Stimulated activated naive CD8-positive, alpha-beta T cell treated with anti-CD3 and anti-CD28 coated beads, Interleukin-15, Interleukin-2, amounts not matched to agents 100 ng/mL and 50 ng/mL, for 24 hours (primary cell): ENCODE measurements around the gene BBLN.

Experiments
- H3K27ac Mint-ChIP-seq: one replicate; pipeline ENCODE4 v1.8.0; 2021; ENCODE audit warnings: mild to moderate bottlenecking, mixed read lengths
- H3K27me3 Mint-ChIP-seq: one replicate; pipeline ENCODE4 v1.8.0; 2021; ENCODE audit warnings: mixed read lengths
- H3K36me3 Mint-ChIP-seq: one replicate; pipeline ENCODE4 v1.8.0; 2021; ENCODE audit warnings: low read depth, mixed read lengths
- H3K4me1 Mint-ChIP-seq: one replicate; pipeline ENCODE4 v1.8.0; 2021; ENCODE audit warnings: low read depth, mixed read lengths
- H3K4me3 Mint-ChIP-seq: one replicate; pipeline ENCODE4 v1.8.0; 2021; ENCODE audit warnings: mild to moderate bottlenecking, mixed read lengths
- H3K9me3 Mint-ChIP-seq: one replicate; pipeline ENCODE4 v1.8.0; 2021; ENCODE audit warnings: mixed read lengths

The BBLN gene

DNA sequence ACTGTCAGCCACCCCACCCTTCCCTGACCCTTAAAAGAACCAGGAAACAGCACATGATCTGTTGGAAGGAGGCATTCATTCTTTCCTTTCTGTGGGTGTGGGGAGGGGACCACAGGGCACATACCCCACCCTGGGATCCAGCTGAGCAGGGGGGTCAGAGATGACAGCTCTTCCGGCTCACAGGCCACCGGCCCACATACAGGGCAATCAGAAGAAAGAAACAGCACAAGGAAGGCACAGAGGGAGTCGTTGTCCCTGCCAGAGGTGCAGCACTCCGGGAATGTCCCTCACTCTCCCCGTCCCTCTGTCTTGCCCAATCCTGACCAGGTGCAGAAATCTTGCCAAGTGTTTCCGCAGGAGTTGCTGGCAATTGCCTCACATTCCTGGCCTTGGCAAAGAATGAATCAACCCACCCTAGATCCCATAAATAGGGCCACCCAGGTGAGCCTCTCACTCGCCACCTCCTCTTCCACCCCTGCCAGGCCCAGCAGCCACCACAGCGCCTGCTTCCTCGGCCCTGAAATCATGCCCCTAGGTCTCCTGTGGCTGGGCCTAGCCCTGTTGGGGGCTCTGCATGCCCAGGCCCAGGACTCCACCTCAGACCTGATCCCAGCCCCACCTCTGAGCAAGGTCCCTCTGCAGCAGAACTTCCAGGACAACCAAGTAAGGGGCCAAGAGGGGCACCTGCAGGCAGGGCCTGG is 10.9 kb upstream of the BBLN start, which contains the start of gene LCN2:
TSS of gene LCN2 (plus strand) at position 453 of the 701 bp plus-strand sequence. CDS start at position 526, 73 bp downstream.
- Mint-ChIP-seq H3K9me3 (no peaks in the 10 kb centered on the region), H3K27ac (no peak within 1 kb of the TSS), H3K36me3 (no peaks in the 10 kb centered on the region), H3K27me3 (no peaks in the 10 kb centered on the region), H3K4me3 (no peak within 1 kb of the TSS), H3K4me1 (no peaks in the 10 kb centered on the region)

DNA sequence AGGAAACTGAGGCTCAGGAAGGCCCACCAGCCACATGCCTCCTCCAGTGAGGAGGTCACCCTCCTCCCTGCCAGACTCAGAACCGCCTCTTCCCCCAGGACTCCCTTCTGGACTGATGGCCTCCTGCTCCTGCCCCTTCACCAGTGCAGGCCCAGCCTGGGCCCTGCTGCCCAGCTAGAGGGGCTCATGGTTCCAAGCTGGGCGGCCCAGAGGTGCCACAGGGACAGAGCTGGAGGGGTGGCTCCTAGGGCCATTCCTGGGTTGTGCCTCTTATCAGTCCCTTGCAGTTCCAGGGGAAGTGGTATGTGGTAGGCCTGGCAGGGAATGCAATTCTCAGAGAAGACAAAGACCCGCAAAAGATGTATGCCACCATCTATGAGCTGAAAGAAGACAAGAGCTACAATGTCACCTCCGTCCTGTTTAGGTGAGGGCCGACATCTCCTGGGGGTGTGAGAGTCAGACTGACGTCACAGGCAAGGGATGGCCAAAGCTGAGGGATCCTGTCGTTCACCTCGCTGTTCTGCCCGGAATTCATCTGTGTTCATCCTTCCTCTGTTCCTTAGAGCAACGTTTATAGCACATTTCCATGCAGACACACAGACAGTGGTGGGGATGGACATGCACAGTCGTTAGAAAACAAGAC is 10.0 kb upstream of the BBLN start:
- Mint-ChIP-seq H3K4me1 (no peaks in the 10 kb centered on the region), H3K36me3 (no peaks in the 10 kb centered on the region), H3K9me3 (no peaks in the 10 kb centered on the region), H3K27me3 (no peaks in the 10 kb centered on the region), H3K4me3 (no peak overlapping the region), H3K27ac (no peak overlapping the region)

DNA sequence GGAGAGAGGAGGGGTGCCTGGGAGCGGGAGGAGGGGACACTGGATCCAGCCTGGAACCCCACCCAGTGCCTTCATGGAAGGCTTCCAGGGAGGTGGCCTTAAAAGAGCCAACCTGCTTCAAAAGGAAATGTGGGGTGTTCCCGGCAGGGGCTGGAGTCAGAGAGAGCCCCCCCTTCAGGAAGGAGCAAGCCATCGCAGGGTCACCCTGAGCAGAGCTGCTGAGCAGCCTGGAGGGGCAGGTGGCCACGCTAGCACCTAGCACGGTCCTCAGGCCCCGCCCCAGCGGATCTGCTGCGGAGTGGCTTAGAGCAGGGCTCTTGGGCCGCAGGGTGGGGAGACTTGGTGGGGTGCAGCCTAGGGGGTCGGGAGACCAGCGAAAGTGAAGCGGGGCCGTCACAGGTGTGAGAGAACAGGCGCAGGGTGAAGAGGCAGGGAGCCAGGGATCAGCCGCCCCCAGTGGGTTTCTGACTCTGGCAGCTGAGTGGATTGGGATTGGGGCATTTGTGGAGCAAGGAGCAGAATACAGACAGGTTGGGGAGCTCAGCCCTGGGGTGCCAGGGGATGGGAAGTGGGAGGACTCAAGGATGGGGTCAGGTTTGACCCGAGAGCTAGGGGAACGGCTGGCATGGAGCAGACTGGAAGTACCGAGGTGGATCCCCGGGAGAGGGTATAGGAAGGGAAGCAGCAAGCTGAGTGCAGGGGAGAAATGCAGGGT is 9.3 kb upstream of the BBLN start:
- Mint-ChIP-seq H3K9me3 (no peaks in the 10 kb centered on the region), H3K27me3 (no peaks in the 10 kb centered on the region), H3K36me3 (no peaks in the 10 kb centered on the region), H3K4me1 (no peaks in the 10 kb centered on the region), H3K4me3 (no peak overlapping the region), H3K27ac (peak overlapping the region; percentile 24)

DNA sequence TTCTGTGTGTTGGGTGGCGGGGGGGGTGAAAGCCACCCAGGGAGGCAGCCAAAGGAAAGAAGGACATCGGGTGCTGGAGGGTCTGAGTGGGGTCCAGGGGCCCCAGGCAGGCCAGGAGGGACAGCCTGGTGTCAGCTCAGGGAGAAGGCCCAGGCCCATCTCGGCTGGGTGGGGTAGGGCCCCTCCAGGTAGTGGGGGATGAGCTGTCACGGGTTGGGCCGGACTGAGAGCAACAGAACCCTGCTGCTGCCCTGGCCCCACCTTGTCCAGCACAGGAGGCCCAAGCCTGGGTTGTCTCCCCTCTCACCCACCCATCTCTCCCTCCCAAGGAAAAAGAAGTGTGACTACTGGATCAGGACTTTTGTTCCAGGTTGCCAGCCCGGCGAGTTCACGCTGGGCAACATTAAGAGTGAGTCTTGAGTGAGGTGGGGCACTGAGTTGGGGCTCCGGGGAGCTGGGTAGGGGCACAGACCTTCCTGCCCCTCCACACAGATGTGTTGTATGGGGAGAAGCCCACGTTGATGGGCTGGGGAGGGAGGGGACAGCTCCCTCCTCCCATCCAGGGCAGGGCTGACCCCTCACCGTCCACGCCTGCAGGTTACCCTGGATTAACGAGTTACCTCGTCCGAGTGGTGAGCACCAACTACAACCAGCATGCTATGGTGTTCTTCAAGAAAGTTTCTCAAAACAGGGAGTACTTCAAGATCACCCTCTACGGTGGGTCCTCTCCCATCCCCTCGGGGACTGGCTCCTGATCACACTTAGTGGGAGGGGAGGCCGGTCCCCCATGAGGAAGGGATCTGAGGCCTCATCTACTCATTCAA is 8.5 kb upstream of the BBLN start:
- no peaks in the 10 kb centered on the region for H3K36me3 Mint-ChIP-seq
- H3K4me3 Mint-ChIP-seq: no peak overlapping the region
- H3K9me3 Mint-ChIP-seq: no peaks in the 10 kb centered on the region
- H3K27ac Mint-ChIP-seq: no peak overlapping the region
- no peaks in the 10 kb centered on the region for H3K27me3 Mint-ChIP-seq
- no peaks in the 10 kb centered on the region for H3K4me1 Mint-ChIP-seq

DNA sequence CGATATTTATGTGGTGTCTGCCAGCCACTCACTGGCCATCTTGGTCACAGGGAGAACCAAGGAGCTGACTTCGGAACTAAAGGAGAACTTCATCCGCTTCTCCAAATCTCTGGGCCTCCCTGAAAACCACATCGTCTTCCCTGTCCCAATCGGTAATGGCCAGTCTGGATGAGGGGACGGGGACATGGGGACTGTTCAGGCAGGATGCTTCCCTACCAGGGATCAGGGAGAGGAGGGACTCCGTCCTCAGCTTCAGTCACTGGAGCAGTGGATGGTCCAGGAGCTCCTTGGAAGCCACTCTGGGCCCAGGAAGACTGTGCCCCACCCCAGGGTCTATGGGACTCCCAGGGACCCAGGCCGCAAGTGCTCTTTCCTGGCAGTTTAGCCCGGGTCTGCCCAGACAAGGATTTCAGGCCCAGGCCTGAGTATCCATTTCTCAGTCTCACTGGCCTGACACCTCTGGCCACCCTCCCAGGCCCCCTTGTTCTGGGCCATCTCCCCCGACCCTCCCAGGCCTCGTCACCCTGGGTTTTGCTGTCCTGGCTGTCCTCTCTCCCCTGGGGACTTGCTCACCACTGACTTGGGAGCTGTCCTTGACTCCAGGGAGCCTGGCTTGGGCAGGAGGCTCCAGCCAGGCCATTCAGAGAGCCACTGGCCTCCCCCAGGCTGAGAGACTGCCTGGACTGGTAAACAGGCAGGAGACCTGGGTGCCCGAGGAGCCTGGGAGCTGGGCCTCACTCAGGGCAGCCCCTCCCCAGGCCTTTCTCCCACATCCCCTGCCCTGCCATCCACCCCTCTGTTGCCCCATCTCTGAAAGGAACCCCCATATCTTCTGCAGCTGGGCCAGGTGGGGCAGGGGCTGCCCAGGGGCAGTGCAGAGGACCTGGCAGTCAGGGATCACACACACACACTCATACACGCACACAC is 7.7 kb upstream of the BBLN start:
- no peak overlapping the region for H3K27ac Mint-ChIP-seq
- H3K4me3 Mint-ChIP-seq: no peak overlapping the region
- no peaks in the 10 kb centered on the region for H3K9me3 Mint-ChIP-seq
- H3K4me1 Mint-ChIP-seq: no peaks in the 10 kb centered on the region
- H3K36me3 Mint-ChIP-seq: no peaks in the 10 kb centered on the region
- no peaks in the 10 kb centered on the region for H3K27me3 Mint-ChIP-seq

DNA sequence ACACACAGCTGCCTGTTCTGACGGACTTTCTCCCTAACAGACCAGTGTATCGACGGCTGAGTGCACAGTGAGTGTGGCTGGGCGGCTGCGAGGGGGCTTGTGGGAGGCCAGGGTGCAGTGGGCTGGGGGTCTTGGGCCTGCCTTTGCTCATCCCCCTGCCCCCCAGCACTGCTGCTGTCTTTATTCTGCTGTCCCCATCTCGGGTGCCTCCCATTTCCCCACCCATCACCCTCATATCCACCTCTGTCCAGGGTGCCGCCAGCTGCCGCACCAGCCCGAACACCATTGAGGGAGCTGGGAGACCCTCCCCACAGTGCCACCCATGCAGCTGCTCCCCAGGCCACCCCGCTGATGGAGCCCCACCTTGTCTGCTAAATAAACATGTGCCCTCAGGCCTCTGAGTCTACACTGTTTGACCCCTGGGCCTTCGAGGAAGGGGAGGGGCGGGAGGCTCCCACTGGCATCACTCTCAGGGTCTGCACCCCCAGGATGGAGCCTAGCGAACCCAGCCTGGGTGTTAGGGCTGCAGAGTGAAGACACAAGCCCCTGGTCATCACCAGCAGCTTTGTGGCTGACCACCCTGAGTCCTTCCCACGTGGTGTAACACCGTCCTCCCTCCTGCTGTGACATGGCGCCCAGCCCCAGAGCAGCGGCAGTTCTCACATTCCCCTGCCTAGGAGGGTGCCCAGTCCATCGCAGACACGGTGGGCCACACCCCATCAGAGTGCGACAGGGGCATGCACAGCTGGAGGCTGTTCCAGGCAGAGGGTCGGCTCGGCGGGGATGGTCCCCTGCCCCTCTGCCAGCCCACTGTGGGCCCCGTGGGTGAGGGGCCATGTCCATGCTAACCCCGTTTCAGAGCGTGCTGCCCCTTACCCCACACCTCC is 6.8 kb upstream of the BBLN start:
- H3K9me3 Mint-ChIP-seq: no peaks in the 10 kb centered on the region
- H3K27me3 Mint-ChIP-seq: no peaks in the 10 kb centered on the region
- H3K4me3 Mint-ChIP-seq: no peak overlapping the region
- no peaks in the 10 kb centered on the region for H3K4me1 Mint-ChIP-seq
- H3K36me3 Mint-ChIP-seq: no peaks in the 10 kb centered on the region
- H3K27ac Mint-ChIP-seq: no peak overlapping the region

DNA sequence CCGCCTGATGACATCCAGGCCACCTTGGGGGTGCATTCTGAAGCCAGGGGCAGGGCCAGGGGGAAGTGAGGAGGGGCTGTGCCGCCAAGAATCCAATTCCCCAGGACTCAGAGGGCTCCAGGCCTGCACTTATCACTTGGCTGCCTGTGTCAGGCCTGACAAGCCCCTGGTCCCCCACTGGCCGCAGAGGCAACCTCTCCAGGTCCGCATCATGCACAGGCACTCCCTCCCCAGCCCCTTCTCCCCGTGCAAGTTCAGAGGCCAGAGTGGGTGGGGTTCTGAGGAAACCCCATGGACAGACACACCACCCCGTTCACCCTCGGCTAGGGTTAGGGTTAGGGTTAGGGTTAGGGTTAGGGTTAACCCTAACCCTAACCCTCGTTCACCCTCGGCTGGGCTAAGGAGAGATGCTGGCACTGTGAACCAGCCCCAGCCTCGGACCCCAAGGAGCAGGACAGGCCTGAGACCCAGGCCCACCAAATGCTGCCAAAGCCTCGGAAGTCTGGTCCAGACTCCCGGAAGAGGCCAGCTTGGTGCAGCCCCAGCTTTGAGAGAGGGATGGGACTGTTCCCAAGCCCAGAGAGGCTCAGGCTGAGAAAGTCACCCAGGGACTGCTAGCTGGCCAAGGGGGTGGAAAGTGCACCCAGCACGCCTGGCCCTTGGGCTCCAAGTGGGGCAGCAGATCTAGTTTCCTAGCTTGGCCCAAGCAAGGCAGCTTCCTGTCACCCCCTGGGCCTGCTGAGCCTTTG is 5.9 kb upstream of the BBLN start:
- H3K27ac Mint-ChIP-seq: no peak overlapping the region

DNA sequence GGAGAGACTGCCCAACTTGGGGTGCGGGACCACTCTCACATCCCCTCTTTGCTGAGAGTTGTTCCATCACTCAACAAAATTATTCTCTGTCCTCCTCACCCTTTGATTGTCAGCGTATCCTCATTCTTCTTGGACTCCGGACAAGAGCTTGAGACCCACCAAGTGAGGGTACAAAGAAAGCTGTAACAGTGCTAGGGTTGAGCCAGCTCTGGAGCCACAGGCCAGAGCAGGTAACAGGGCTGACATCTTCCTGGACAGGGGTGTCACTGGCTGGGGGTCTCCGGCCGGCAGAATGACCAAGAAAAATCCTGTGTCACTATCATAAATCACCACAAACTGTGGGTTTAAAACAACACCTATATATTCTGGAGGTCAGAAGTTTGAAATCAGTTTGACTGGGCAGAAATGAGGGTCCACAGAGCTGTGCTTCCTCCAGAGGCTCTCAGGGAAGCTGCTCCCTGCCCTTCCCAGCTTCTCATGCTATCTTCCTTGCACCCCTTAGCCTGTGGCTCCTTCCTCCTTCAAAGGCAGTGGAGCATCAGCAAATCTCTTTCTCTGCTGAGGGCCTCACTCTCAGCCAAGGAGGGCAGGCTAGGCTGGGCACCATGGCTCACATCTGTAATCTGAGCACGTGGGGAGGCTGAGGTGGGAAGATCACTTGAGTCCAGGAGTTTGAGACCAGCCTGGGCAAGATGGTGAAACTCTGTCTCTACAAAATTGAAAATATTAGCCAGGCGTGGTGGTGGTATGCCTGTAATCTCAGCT is 4.1 kb upstream of the BBLN start:
- Mint-ChIP-seq H3K27me3 (no peaks in the 10 kb centered on the region), H3K9me3 (no peaks in the 10 kb centered on the region), H3K4me3 (no peak overlapping the region), H3K36me3 (no peaks in the 10 kb centered on the region), H3K4me1 (peaks cover 9% of the 10 kb centered on the region), H3K27ac (no peak overlapping the region)

More for the DNA sequence above, 5.9 kb upstream of the BBLN start:
- no peaks in the 10 kb centered on the region for H3K36me3 Mint-ChIP-seq
- H3K4me3 Mint-ChIP-seq: no peak overlapping the region
- peaks cover 2% of the 10 kb centered on the region for H3K4me1 Mint-ChIP-seq
- no peaks in the 10 kb centered on the region for H3K9me3 Mint-ChIP-seq
- H3K27me3 Mint-ChIP-seq: no peaks in the 10 kb centered on the region

DNA sequence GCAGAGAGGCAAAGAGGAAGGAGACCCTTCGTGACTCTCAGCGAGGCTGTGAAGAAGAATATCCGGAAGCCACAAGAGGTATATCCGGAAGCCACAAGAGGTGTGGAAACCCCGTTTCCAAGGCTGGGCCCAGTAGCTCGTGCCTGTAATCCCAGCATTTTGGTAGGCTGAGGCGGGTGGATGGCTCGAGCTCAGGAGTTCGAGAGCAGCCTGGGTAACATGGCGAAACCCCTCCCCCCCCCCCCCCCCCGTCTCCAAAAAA is 612 bp upstream of the BBLN start:
- peaks cover 19% of the 10 kb centered on the region for H3K4me1 Mint-ChIP-seq

DNA sequence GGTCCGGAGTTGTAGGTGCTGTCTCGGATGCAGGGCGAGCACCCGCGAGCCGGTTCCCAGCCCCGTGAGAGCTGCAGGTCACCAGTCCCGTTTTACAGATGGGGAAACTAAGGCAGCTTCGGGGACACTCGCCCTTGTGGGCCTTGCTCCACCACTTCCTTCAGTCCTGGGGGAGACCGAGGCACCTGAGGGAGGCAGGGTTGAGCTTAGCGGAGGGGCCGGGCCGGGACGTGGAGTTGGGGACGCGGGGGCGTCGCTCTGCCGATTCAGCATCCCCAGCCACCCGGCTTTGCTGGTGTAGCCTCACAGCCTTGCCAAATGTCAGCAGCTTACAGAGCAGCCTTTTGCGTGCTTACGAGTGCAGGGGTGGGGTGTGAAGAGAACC is 530 bp downstream of the BBLN start:
- peak overlapping the region; percentile 82 for H3K4me3 Mint-ChIP-seq

More for the DNA sequence above, 612 bp upstream of the BBLN start:
- H3K9me3 Mint-ChIP-seq: no peaks in the 10 kb centered on the region
- H3K27ac Mint-ChIP-seq: peak overlapping the region; percentile 67
- H3K36me3 Mint-ChIP-seq: peaks cover 16% of the 10 kb centered on the region
- peak overlapping the region; percentile 70 for H3K4me3 Mint-ChIP-seq
- no peaks in the 10 kb centered on the region for H3K27me3 Mint-ChIP-seq

DNA sequence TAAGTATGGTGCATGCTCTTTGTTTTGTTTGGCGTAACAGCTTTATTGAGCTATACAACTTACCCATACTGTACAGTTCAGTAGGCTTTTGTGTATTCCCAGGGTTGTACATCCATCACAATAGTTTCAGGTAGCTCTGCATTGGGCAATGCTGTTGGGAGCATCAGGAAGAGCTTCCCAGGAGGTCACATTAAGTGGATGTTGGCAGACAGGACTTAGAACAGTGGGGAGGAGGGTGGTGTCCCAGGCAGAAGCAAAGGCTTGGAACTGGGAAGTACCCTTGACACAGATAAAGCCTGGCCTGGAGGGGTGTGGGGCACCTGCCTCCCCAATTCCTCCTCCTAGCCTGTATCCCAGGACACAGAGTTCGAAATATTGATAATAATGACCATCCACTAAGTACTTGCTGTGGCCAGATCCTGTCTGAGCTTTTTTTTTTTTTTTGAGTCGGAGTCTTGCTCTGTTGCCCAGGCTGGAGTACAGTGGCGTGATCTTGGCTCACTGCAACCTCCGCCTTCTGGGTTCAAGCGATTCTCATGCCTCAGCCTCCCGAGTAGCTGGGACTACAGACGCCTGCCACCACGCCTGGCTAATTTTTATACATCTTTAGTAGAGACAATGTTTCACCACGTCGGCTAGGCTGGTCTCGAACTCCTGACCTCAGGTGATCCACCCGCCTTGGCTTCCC is 1.3 kb downstream of the BBLN start:
- peaks cover 19% of the 10 kb centered on the region for H3K4me1 Mint-ChIP-seq
- H3K27me3 Mint-ChIP-seq: no peaks in the 10 kb centered on the region
- H3K36me3 Mint-ChIP-seq: peaks cover 21% of the 10 kb centered on the region
- no peaks in the 10 kb centered on the region for H3K9me3 Mint-ChIP-seq
- H3K4me3 Mint-ChIP-seq: peak overlapping the region; percentile 82
- peak overlapping the region; percentile 67 for H3K27ac Mint-ChIP-seq

More for the DNA sequence above, 530 bp downstream of the BBLN start:
- H3K9me3 Mint-ChIP-seq: no peaks in the 10 kb centered on the region
- H3K36me3 Mint-ChIP-seq: peaks cover 17% of the 10 kb centered on the region
- H3K27ac Mint-ChIP-seq: peak overlapping the region; percentile 67
- no peaks in the 10 kb centered on the region for H3K27me3 Mint-ChIP-seq
- H3K4me1 Mint-ChIP-seq: peaks cover 19% of the 10 kb centered on the region
